ENCODE data around the gene RAB23. TPM values are rescaled to one million over a fixed set of nuclear protein-coding genes. Genes with fewer than 3 reads are reported as not detected.

The RAB23 gene
- total and polyA plus RNA-seq, 9 of the 15 experiments (the other 6 are each of a cell fraction or from before 2014, with no cell fraction given) = 3.4 to 18.0 (median 9.4) TPM

DNA sequence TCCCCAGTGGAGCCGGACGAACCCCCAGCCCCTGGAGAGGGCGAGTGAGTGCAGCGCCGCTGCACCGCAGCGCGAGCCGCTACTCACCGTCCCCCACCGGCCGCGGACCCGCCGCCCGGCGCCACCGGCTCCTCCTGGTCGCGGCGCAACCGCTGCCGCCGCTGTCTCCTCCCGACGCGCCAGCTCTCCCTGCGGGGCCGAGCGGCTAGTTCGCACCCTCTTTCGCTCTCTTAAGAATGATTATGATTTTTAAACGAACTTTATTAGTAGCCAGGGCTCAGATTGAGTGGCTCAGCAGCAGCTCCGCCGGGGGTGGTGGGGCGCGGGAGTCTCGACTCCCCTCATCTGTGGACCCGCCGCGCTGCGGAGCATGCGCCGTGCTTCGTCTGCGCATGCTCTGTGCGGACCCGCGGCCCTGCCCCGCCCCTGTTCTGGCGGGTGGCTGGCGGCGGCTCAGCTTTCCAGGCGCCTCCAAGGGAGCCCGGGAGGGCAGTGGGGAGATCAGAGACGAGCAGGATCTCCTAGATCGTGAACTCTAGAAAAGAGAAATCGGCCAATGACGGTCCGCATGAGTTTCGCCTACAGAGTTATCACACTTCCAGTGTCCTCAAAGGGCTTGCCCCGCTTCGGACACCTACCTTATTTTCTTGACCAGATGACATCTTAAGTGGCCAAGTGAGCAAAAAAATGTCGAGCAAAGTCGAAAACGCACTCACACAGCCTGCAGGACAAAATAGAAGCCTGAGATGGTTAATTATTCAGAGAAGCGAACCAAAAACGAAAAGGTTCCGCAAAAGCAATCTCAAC, at the start of gene RAB23 (continued):
- TF ChIP-seq, protein P1, sequence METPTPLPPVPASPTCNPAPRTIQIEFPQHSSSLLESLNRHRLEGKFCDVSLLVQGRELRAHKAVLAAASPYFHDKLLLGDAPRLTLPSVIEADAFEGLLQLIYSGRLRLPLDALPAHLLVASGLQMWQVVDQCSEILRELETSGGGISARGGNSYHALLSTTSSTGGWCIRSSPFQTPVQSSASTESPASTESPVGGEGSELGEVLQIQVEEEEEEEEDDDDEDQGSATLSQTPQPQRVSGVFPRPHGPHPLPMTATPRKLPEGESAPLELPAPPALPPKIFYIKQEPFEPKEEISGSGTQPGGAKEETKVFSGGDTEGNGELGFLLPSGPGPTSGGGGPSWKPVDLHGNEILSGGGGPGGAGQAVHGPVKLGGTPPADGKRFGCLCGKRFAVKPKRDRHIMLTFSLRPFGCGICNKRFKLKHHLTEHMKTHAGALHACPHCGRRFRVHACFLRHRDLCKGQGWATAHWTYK (CRISPR knock-in tag; IDR thresholded peaks at IDR 0.05) = no peak
- TF ChIP-seq KDM4B (IDR thresholded peaks at IDR 0.05; ENCODE audit: borderline replicate concordance in 2 of 2, low read depth in 1 of 2) (0 out of 4 replicates have a peak, but pooled peaks of 1 of the 2 experiments have one; percentile 18), CHAMP1 (IDR thresholded peaks at IDR 0.05) (no peak), U2AF1 (optimal IDR thresholded peaks at IDR 0.05; ENCODE audit: low read depth, low read length) (no peak), ZNF76 (CRISPR knock-in tag; IDR thresholded peaks at IDR 0.05; ENCODE audit: borderline replicate concordance) (no peak), ZNF561 (CRISPR knock-in tag; conservative IDR thresholded peaks at IDR 0.05) (no peak), PATZ1 (CRISPR knock-in tag; IDR thresholded peaks at IDR 0.05; ENCODE audit: borderline replicate concordance) (no peak), TGIF2 (CRISPR knock-in tag; IDR thresholded peaks at IDR 0.05) (no peak), BRF1 (IDR thresholded peaks at IDR 0.05; ENCODE audit: borderline replicate concordance, extremely low read depth, insufficient read length) (no peak), EP300 (IDR thresholded peaks at IDR 0.05; ENCODE audit: low read length) (no peak), POLR2H (tag; IDR thresholded peaks at IDR 0.05; ENCODE audit: low read depth) (no peak), ZFPM2 (CRISPR knock-in tag; IDR thresholded peaks at IDR 0.05) (no peak), RFX1 (IDR thresholded peaks at IDR 0.05) (peak; percentile 30; the same call in 1 of the 2 replicates), ZNF324 (CRISPR knock-in tag; IDR thresholded peaks at IDR 0.05) (no peak), E2F6 (IDR thresholded peaks at IDR 0.05; ENCODE audit: borderline replicate concordance in 1 of 2, extremely low read depth in 1 of 2, insufficient read depth in 1 of 2, insufficient read length in 1 of 2, low read depth in 1 of 2, low read length in 1 of 2, poor library complexity in 1 of 2, severe bottlenecking in 1 of 2) (peak; percentile 23 to 75), POLR3G (IDR thresholded peaks at IDR 0.05; ENCODE audit: extremely low read depth, insufficient read length, insufficient replicate concordance) (no peak), NR2C1 (IDR thresholded peaks at IDR 0.05) (no peak), NR2C1 (tag; IDR thresholded peaks at IDR 0.05) (no peak), SMARCC2 (IDR thresholded peaks at IDR 0.05; ENCODE audit: low read depth) (no peak)

Data from K562 (cell line).